ENCODE measurements around the gene S100A3.
"Not testable (repeated sequence)": the region's sequence is repeated elsewhere in the genome, so short reads cannot be mapped to it uniquely, and the experiment has no call there.

Gene S100A3

GRCh38 chr1:153534925-153535241, 14.2 kb downstream of the S100A3 start:
- DNase-seq (ENCODE audit: low read depth), result no peak

GRCh38 chr1:153534226-153534924, 14.7 kb downstream of the S100A3 start:
- DNase-seq (ENCODE audit: low read depth), result no peak

- no peak for DNase-seq (ENCODE audit: low read depth)
Measured at GRCh38 chr1:153533689-153534201, 15.3 kb downstream of the S100A3 start.

GRCh38 chr1:153532769-153533599, 16.1 kb downstream of the S100A3 start:
- DNase-seq (ENCODE audit: low read depth), result peak; percentile 79

- DNase-seq (ENCODE audit: low read depth), result no peak
Measured at GRCh38 chr1:153532181-153532580, 16.9 kb downstream of the S100A3 start.

- no peak for DNase-seq (ENCODE audit: low read depth)
Measured at GRCh38 chr1:153531638-153532037, 17.4 kb downstream of the S100A3 start.

- DNase-seq (ENCODE audit: low read depth), result no peak
Measured at GRCh38 chr1:153527683-153528040, 21.4 kb downstream of the S100A3 start.

- DNase-seq (ENCODE audit: low read depth), result no peak
Measured at GRCh38 chr1:153527023-153527682, 21.9 kb downstream of the S100A3 start.

- DNase-seq (ENCODE audit: low read depth), result no peak
Measured at GRCh38 chr1:153526132-153526543, 22.9 kb downstream of the S100A3 start.

GRCh38 chr1:153525088-153525728, 23.9 kb downstream of the S100A3 start:
- DNase-seq (ENCODE audit: low read depth), result no peak

GRCh38 chr1:153522353-153523048, 26.6 kb downstream of the S100A3 start:
- not testable (repeated sequence) for DNase-seq (ENCODE audit: low read depth)

- not testable (repeated sequence) for DNase-seq (ENCODE audit: low read depth)
Measured at GRCh38 chr1:153521808-153522207, 27.2 kb downstream of the S100A3 start.

- no peak for DNase-seq (ENCODE audit: low read depth)
Measured at GRCh38 chr1:153520818-153521476, 28.1 kb downstream of the S100A3 start.

GRCh38 chr1:153520137-153520691, 28.8 kb downstream of the S100A3 start:
- not testable (repeated sequence) for DNase-seq (ENCODE audit: low read depth)

GRCh38 chr1:153519242-153519641, 29.8 kb downstream of the S100A3 start:
- no peak for DNase-seq (ENCODE audit: low read depth)

- no peak for DNase-seq (ENCODE audit: low read depth)
Measured at GRCh38 chr1:153515504-153516394, 33.3 kb downstream of the S100A3 start.

- no peak for DNase-seq (ENCODE audit: low read depth)
Measured at GRCh38 chr1:153513666-153514065, 35.4 kb downstream of the S100A3 start.

GRCh38 chr1:153513023-153513422, 36.0 kb downstream of the S100A3 start:
- DNase-seq (ENCODE audit: low read depth), result no peak

GRCh38 chr1:153510984-153511410, 38.1 kb downstream of the S100A3 start:
- peak; percentile 74 for DNase-seq (ENCODE audit: low read depth)

Measured in activated T-cell treated with anti-CD3 and anti-CD28 coated beads for 48 hours (primary cell).